Measurements from ENCODE around the gene RCBTB1.
"Not testable (repeated sequence)": the region's sequence is repeated elsewhere in the genome, so short reads cannot be mapped to it uniquely, and the experiment has no call there.

Gene RCBTB1

DNA sequence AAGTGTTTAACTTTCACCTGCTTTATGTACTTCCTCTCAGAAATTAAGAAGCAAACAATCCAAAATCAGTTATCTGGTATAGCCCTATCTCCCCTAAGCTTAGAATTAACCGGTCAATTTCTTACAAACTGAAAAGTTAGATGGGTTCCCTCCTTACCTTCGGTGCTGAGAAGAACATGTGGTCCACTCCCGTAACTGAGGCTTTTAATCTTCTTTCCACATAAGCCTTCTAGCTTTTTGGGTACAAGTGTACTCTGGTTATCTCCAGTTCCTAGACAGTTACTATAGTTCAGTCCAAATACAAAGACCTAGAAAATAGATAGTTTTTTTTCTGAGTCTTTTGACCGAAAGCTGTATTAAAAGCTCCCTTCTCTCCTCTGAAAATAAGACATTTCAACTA, 18.9 kb downstream of the RCBTB1 start:
- TF ChIP-seq, protein P1, sequence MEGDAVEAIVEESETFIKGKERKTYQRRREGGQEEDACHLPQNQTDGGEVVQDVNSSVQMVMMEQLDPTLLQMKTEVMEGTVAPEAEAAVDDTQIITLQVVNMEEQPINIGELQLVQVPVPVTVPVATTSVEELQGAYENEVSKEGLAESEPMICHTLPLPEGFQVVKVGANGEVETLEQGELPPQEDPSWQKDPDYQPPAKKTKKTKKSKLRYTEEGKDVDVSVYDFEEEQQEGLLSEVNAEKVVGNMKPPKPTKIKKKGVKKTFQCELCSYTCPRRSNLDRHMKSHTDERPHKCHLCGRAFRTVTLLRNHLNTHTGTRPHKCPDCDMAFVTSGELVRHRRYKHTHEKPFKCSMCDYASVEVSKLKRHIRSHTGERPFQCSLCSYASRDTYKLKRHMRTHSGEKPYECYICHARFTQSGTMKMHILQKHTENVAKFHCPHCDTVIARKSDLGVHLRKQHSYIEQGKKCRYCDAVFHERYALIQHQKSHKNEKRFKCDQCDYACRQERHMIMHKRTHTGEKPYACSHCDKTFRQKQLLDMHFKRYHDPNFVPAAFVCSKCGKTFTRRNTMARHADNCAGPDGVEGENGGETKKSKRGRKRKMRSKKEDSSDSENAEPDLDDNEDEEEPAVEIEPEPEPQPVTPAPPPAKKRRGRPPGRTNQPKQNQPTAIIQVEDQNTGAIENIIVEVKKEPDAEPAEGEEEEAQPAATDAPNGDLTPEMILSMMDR (IDR thresholded peaks at IDR 0.05; ENCODE audit: insufficient read depth, low read depth, low read length, missing control alignments) = no peak
- DNase-seq (ENCODE audit: low read depth) = no peak
- H3K4me3 ChIP-seq (ENCODE audit: low read length) = no peak overlapping the region

GRCh38 chr13:49565461-49565860, 19.9 kb downstream of the RCBTB1 start:
- DNase-seq (ENCODE audit: low read depth); H3K4me3 ChIP-seq (ENCODE audit: low read length): not testable (repeated sequence)

- no peak overlapping the region for H3K4me3 ChIP-seq (ENCODE audit: low read length)
- TF ChIP-seq, protein P1 (IDR thresholded peaks at IDR 0.05; ENCODE audit: insufficient read depth, low read depth, low read length, missing control alignments) = no peak
- DNase-seq (ENCODE audit: low read depth) = peak; percentile 74
Measured at GRCh38 chr13:49563516-49563915, 21.8 kb downstream of the RCBTB1 start.

DNA sequence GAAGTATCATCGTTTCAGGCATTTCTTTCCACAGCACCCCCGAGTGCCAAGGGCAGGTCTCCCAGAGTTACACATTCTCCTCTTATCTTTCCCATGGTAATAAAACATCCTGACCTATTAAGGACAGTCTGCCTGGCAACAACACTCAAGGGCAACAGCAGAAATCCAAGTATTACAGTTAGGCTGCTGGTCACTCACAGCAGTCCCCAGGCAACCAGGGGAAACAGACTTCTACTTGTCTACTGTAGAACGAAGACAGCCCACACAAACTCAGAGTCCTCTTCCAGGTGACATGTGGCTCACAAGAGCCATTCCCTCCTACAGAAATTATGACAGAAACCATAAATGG, 24.3 kb downstream of the RCBTB1 start:
- TF ChIP-seq, protein P1 (IDR thresholded peaks at IDR 0.05; ENCODE audit: insufficient read depth, low read depth, low read length, missing control alignments) = no peak
- DNase-seq (ENCODE audit: low read depth) = no peak

GRCh38 chr13:49560270-49561061, 24.9 kb downstream of the RCBTB1 start:
- peak; percentile 74 for DNase-seq (ENCODE audit: low read depth)
- no peak overlapping the region for H3K4me3 ChIP-seq (ENCODE audit: low read length)
- TF ChIP-seq, protein P1 (IDR thresholded peaks at IDR 0.05; ENCODE audit: insufficient read depth, low read depth, low read length, missing control alignments) = peak; percentile 43

More for the DNA sequence above, 24.3 kb downstream of the RCBTB1 start:
- no peak overlapping the region for H3K4me3 ChIP-seq (ENCODE audit: low read length)

GRCh38 chr13:49559006-49559405, 26.4 kb downstream of the RCBTB1 start:
- no peak for DNase-seq (ENCODE audit: low read depth)
- H3K4me3 ChIP-seq (ENCODE audit: low read length) = no peak overlapping the region
- TF ChIP-seq, protein P1 (IDR thresholded peaks at IDR 0.05; ENCODE audit: insufficient read depth, low read depth, low read length, missing control alignments) = no peak

DNA sequence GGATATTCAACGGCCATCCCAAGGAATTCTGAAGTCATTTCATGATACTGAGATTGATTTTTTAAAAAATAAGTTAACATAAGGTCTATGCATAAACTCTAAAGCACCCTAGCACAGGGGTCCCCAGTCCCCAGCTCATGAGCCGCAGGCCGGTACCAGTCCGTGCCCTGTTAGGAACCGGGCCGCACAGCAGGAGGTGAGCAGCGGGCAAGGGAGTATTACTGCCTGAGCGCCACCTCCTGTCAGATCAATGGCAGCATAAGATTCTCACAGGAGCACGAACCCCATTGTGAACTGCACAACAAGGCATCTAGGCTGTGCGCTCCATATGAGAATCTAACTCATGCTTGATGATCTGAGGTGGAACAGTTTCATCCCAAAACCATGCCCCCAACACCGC, 31.0 kb downstream of the RCBTB1 start:
- TF ChIP-seq, protein P1 (IDR thresholded peaks at IDR 0.05; ENCODE audit: insufficient read depth, low read depth, low read length, missing control alignments) = no peak
- DNase-seq (ENCODE audit: low read depth) = no peak
- H3K4me3 ChIP-seq (ENCODE audit: low read length) = no peak overlapping the region
